K562 (cell line): ENCODE measurements around the gene PLEKHM2. TPM values are rescaled to one million over a fixed set of nuclear protein-coding genes. Genes with fewer than 3 reads are reported as not detected.

Experiments
- CHD4 ChIP-seq: fragments of 200-600 bp; sonication (generic); IDR thresholded peaks from 3 replicates; pipeline ENCODE4 v1.6.1; 2012; ENCODE audit warnings: low read depth, mild to moderate bottlenecking, mixed read lengths, low read length, inconsistent platforms; ENCODE audit not compliant: insufficient read depth, insufficient replicate concordance, poor library complexity, severe bottlenecking
- FOXM1 ChIP-seq, 2 experiments: fragments of 450-650 bp in 1 of 2; sonication (generic) in 1 of 2; formaldehyde crosslinking in 1 of 2; IDR thresholded peaks; 2 replicates each; pipeline versions ENCODE4 v1.6.1 to v1.9.0; 2017 to 2022; ENCODE audit warnings: low read depth in 2 of 2, mild to moderate bottlenecking in 2 of 2, missing genetic modification reagents in 1 of 2, moderate library complexity in 1 of 2
- GTF2A2 ChIP-seq: IDR thresholded peaks from 2 replicates; pipeline ENCODE4 v1.6.1; 2016; ENCODE audit warnings: mild to moderate bottlenecking, missing genetic modification characterization, missing compliant biosample characterization
- HNRNPLL ChIP-seq: fragments of 200-400 bp; formaldehyde crosslinking; IDR thresholded peaks from 2 replicates; pipeline ENCODE4 v1.6.1; 2017; ENCODE audit warnings: low read length, low read depth, mild to moderate bottlenecking; ENCODE audit not compliant: poor library complexity, severe bottlenecking
- NFATC3 ChIP-seq: fragments of 450-650 bp; IDR thresholded peaks from 2 replicates; pipeline ENCODE4 v1.6.1; 2017; ENCODE audit warnings: mild to moderate bottlenecking
- NFYB ChIP-seq: IDR thresholded peaks from 2 replicates; pipeline ENCODE4 v1.6.1; 2011; ENCODE audit warnings: mild to moderate bottlenecking, moderate library complexity; ENCODE audit not compliant: insufficient read length; ENCODE audit errors: extremely low read depth
- RBM25 ChIP-seq: fragments of 200-400 bp; formaldehyde crosslinking; IDR thresholded peaks from 2 replicates; pipeline ENCODE4 v1.6.1; 2018; ENCODE audit warnings: low read length, low read depth, moderate library complexity; ENCODE audit not compliant: severe bottlenecking
- SIN3A ChIP-seq, 2 experiments: fragments of 150-350 bp in 1 of 2; IDR thresholded peaks; 2 replicates each; pipeline ENCODE4 v1.6.1; 2011 to 2016; ENCODE audit warnings: borderline replicate concordance in 2 of 2, low read depth in 2 of 2, low read length in 2 of 2, mild to moderate bottlenecking in 2 of 2, moderate library complexity in 2 of 2; ENCODE audit not compliant: control insufficient read depth in 1 of 2
- SLC30A9 ChIP-seq: fragments of 250-450 bp; sonication (Bioruptor Pico); IDR thresholded peaks from 2 replicates; pipeline ENCODE4 v1.8.0; 2022; ENCODE audit warnings: mild to moderate bottlenecking, moderate library complexity
- TBP ChIP-seq: optimal IDR thresholded peaks from 2 replicates; pipeline ENCODE3; 2011; ENCODE audit warnings: low read depth, low read length, improper control_type of control experiment
- THRAP3 ChIP-seq: fragments of 450-650 bp; IDR thresholded peaks from 2 replicates; pipeline ENCODE4 v1.6.1; 2016; ENCODE audit warnings: mild to moderate bottlenecking, inconsistent platforms, borderline replicate concordance
- ZNF146 ChIP-seq: IDR thresholded peaks from one replicate; pipeline ENCODE4 v1.6.1; 2018; ENCODE audit warnings: missing compliant biosample characterization; ENCODE audit not compliant: unreplicated experiment
- polyA plus RNA-seq, 8 experiments: library from polyadenylated mRNA; depleted of rRNA in 4 of 8; stranded (reverse) in 5 of 8; unstranded in 3 of 8; fragments of >200 nt; fragmentation: Nextera tagmentation in 2 of 8; fragmentation: Illumina TruSeq in 1 of 8; extraction: Ambion mirVana in 2 of 8; extraction: Trizol in 1 of 8; gene quantifications; 2 replicates each; pipeline versions ENCODE4 v1.2.1 to v1.2.3, GENCODE V29; 2011 to 2014; ENCODE audit warnings: inconsistent platforms in 1 of 8, missing spikeins in 1 of 8
- total RNA-seq, 7 experiments: library from RNA; depleted of rRNA in 6 of 7; stranded (reverse); fragments of >200 nt in 6 of 7; fragmentation: Illumina TruSeq in 2 of 7; extraction: Trizol in 2 of 7; gene quantifications; 2 replicates each; pipeline versions ENCODE4 v1.2.1 to v1.2.3, GENCODE V29; 2011 to 2021; ENCODE audit warnings: low replicate concordance in 1 of 7
- TF ChIP-seq, protein P1 (sequence below), 2 experiments: fragments of 200-800 bp in 1 of 2; sonication (Bioruptor generic) in 1 of 2; sonication (generic) in 1 of 2; formaldehyde crosslinking in 1 of 2; IDR thresholded peaks in 1 of 2; conservative IDR thresholded peaks in 1 of 2; 2 replicates each; pipeline versions ENCODE4 v1.5.0 to v1.6.1; 2016 to 2020; ENCODE audit warnings: missing compliant biosample characterization in 1 of 2, missing genetic modification characterization in 1 of 2, missing genetic modification reagents in 1 of 2
- TF ChIP-seq, protein P2 (sequence below): fragments of 450-650 bp; IDR thresholded peaks from 2 replicates; pipeline ENCODE4 v1.6.1; 2017; ENCODE audit warnings: antibody characterized with exemption, mild to moderate bottlenecking
- TF ChIP-seq, protein P3 (sequence below): sonication (generic); formaldehyde crosslinking; IDR thresholded peaks from 2 replicates; pipeline ENCODE4 v1.8.0; 2022; ENCODE audit warnings: mild to moderate bottlenecking, missing genetic modification reagents
- TF ChIP-seq, protein P4 (sequence below): fragments of 250-450 bp; sonication (Bioruptor Pico); IDR thresholded peaks from 2 replicates; pipeline ENCODE4 v1.4.0; 2020; ENCODE audit warnings: mild to moderate bottlenecking, moderate library complexity

Gene PLEKHM2
- total and polyA plus RNA-seq, 9 of the 15 experiments (the other 6 are each of a cell fraction or from before 2014, with no cell fraction given), result 0.27 to 63.7 (median 33.2) TPM

DNA sequence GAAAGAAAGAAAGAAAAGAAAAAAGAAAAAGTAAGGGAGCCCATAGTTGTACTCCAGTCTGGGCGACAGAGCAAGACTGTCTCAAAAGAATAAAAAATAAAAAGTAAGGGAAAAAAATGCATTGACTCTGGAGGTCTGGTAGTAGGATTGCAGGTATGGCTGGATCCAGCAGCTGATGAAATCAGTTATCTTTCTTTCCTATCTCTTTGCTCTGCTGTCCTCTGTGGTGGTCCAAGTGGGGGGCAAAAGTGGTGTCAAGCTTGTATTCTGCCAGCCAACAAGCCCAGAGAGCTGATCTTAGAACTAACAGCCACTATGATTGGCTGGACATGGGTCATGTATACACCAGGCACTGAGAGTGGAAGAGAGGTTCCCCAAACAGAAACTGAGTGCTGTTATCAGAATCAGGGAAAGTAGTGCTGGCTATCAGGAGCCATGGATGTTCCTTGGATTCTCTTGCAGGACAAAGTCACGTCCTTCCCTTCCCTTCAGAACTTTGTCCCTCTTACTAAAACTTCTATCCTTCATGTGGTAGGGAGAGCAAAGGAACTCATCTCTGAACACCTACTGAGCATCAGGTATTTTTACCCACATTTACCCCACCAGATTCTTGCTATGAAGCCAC is 71.0 kb downstream of the PLEKHM2 start (continued):
- TF ChIP-seq, protein P1, sequence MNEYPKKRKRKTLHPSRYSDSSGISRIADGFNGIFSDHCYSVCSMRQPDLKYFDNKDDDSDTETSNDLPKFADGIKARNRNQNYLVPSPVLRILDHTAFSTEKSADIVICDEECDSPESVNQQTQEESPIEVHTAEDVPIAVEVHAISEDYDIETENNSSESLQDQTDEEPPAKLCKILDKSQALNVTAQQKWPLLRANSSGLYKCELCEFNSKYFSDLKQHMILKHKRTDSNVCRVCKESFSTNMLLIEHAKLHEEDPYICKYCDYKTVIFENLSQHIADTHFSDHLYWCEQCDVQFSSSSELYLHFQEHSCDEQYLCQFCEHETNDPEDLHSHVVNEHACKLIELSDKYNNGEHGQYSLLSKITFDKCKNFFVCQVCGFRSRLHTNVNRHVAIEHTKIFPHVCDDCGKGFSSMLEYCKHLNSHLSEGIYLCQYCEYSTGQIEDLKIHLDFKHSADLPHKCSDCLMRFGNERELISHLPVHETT (CRISPR knock-in tag; conservative IDR thresholded peaks at IDR 0.05 in 1 of 2, IDR thresholded peaks at IDR 0.05 in 1 of 2), result 0 out of 4 replicates have a peak, but pooled peaks of 1 of the 2 experiments have one; percentile 31
- TF ChIP-seq HNRNPLL (no peak), NFATC3 (no peak), SLC30A9 (CRISPR knock-in tag) (no peak), FOXM1 (IDR thresholded peaks at IDR 0.05; ENCODE audit: low read depth) (no peak), FOXM1 (CRISPR knock-in tag; IDR thresholded peaks at IDR 0.05; ENCODE audit: low read depth) (no peak), TBP (no peak), NFYB (no peak), SIN3A (IDR thresholded peaks at IDR 0.05; ENCODE audit: borderline replicate concordance in 2 of 2, control insufficient read depth in 1 of 2, low read depth in 2 of 2, low read length in 2 of 2) (no peak), GTF2A2 (tag) (no peak), THRAP3 (no peak), CHD4 (peak; percentile 64), ZNF146 (no peak), RBM25 (peak; percentile 95)
- TF ChIP-seq, protein P2, sequence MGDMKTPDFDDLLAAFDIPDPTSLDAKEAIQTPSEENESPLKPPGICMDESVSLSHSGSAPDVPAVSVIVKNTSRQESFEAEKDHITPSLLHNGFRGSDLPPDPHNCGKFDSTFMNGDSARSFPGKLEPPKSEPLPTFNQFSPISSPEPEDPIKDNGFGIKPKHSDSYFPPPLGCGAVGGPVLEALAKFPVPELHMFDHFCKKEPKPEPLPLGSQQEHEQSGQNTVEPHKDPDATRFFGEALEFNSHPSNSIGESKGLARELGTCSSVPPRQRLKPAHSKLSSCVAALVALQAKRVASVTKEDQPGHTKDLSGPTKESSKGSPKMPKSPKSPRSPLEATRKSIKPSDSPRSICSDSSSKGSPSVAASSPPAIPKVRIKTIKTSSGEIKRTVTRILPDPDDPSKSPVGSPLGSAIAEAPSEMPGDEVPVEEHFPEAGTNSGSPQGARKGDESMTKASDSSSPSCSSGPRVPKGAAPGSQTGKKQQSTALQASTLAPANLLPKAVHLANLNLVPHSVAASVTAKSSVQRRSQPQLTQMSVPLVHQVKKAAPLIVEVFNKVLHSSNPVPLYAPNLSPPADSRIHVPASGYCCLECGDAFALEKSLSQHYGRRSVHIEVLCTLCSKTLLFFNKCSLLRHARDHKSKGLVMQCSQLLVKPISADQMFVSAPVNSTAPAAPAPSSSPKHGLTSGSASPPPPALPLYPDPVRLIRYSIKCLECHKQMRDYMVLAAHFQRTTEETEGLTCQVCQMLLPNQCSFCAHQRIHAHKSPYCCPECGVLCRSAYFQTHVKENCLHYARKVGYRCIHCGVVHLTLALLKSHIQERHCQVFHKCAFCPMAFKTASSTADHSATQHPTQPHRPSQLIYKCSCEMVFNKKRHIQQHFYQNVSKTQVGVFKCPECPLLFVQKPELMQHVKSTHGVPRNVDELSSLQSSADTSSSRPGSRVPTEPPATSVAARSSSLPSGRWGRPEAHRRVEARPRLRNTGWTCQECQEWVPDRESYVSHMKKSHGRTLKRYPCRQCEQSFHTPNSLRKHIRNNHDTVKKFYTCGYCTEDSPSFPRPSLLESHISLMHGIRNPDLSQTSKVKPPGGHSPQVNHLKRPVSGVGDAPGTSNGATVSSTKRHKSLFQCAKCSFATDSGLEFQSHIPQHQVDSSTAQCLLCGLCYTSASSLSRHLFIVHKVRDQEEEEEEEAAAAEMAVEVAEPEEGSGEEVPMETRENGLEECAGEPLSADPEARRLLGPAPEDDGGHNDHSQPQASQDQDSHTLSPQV, result no peak
- TF ChIP-seq, protein P3, sequence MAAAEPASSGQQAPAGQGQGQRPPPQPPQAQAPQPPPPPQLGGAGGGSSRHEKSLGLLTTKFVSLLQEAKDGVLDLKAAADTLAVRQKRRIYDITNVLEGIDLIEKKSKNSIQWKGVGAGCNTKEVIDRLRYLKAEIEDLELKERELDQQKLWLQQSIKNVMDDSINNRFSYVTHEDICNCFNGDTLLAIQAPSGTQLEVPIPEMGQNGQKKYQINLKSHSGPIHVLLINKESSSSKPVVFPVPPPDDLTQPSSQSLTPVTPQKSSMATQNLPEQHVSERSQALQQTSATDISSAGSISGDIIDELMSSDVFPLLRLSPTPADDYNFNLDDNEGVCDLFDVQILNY (CRISPR knock-in tag), result no peak
- TF ChIP-seq, protein P4, sequence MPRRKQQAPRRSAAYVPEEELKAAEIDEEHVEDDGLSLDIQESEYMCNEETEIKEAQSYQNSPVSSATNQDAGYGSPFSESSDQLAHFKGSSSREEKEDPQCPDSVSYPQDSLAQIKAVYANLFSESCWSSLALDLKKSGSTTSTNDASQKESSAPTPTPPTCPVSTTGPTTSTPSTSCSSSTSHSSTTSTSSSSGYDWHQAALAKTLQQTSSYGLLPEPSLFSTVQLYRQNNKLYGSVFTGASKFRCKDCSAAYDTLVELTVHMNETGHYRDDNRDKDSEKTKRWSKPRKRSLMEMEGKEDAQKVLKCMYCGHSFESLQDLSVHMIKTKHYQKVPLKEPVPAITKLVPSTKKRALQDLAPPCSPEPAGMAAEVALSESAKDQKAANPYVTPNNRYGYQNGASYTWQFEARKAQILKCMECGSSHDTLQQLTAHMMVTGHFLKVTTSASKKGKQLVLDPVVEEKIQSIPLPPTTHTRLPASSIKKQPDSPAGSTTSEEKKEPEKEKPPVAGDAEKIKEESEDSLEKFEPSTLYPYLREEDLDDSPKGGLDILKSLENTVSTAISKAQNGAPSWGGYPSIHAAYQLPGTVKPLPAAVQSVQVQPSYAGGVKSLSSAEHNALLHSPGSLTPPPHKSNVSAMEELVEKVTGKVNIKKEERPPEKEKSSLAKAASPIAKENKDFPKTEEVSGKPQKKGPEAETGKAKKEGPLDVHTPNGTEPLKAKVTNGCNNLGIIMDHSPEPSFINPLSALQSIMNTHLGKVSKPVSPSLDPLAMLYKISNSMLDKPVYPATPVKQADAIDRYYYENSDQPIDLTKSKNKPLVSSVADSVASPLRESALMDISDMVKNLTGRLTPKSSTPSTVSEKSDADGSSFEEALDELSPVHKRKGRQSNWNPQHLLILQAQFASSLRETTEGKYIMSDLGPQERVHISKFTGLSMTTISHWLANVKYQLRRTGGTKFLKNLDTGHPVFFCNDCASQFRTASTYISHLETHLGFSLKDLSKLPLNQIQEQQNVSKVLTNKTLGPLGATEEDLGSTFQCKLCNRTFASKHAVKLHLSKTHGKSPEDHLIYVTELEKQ (CRISPR knock-in tag), result no peak
